Transverse colon (tissue), 4 donors: ENCODE results near the gene DST.

ENCODE experiments used
- CTCF ChIP-seq, 5 experiments: fragments of 200-600 bp in 3 of 5; fragments of 450-650 bp in 2 of 5; sonication (generic) in 3 of 5; IDR thresholded peaks; 1 replicate in 2 of 5; 2 replicates in 3 of 5; pipeline ENCODE4 v1.5.1; 2016 to 2017; ENCODE audit warnings: antibody characterized with exemption in 5 of 5, inconsistent platforms in 3 of 5, mild to moderate bottlenecking in 2 of 5, moderate library complexity in 1 of 5
- EP300 ChIP-seq: sonication (generic); formaldehyde crosslinking; IDR thresholded peaks from one replicate; pipeline ENCODE4 v1.6.1; 2017; ENCODE audit warnings: antibody characterized with exemption, low read depth
- POLR2A ChIP-seq: fragments of 450-650 bp; IDR thresholded peaks from one replicate; pipeline ENCODE4 v1.6.1; 2016; ENCODE audit warnings: antibody characterized with exemption, mild to moderate bottlenecking, moderate library complexity
- POLR2AphosphoS5 ChIP-seq, 3 donors: sonication (generic); formaldehyde crosslinking; IDR thresholded peaks; one replicate each; pipeline ENCODE4 v1.6.1; 2016; ENCODE audit warnings: antibody characterized with exemption in 3 of 3

- TF ChIP-seq POLR2AphosphoS5 (IDR thresholded peaks at IDR 0.05), result no peak
- TF ChIP-seq CTCF (IDR thresholded peaks at IDR 0.05), result no peak
- TF ChIP-seq POLR2A, result no peak
- TF ChIP-seq EP300, result no peak
Measured at GRCh38 chr6:56677559-56677958, 34.9 kb upstream of the DST start.
